HUES64 (cell line): Measurements from ENCODE around the gene BOLA2B.

Experiments
- H3K27ac ChIP-seq: 2 replicates; pipeline ENCODE4 v1.7.0; 2013; ENCODE audit warnings: low read depth, low read length, inconsistent platforms
- H3K27me3 ChIP-seq: 2 replicates; pipeline ENCODE4 v1.6.1; 2013; ENCODE audit warnings: mild to moderate bottlenecking, low read length; ENCODE audit not compliant: insufficient read depth
- H3K36me3 ChIP-seq: 2 replicates; pipeline ENCODE4 v1.6.1; 2013; ENCODE audit warnings: mild to moderate bottlenecking, low read length; ENCODE audit not compliant: insufficient read depth
- H3K4me1 ChIP-seq: 2 replicates; pipeline ENCODE4 v1.6.1; 2013; ENCODE audit warnings: mild to moderate bottlenecking, low read length, moderate library complexity; ENCODE audit not compliant: insufficient read depth
- H3K4me3 ChIP-seq: 2 replicates; pipeline ENCODE4 v1.5.1; 2013; ENCODE audit warnings: mild to moderate bottlenecking, low read length, moderate library complexity
- H3K9ac ChIP-seq: 2 replicates; pipeline ENCODE4 v1.6.1; 2013; ENCODE audit warnings: mild to moderate bottlenecking, low read depth, low read length
- H3K9me3 ChIP-seq: 2 replicates; pipeline ENCODE4 v1.6.1; 2013; ENCODE audit warnings: low read depth, low read length; ENCODE audit not compliant: insufficient read depth
- WGBS: fragments of 150-250, 120-280 bp; methylation state at CpG from one replicate; pipeline ENCODE4 v1.1.7; 2013; ENCODE audit warnings: missing lambda C conversion rate; 5-methylcytosine and 5-hydroxymethylcytosine counted together

BOLA2B gene

GRCh38 chr16:30152517-30152916 is 40.9 kb downstream of the BOLA2B start:
- no peak overlapping the region for H3K9ac ChIP-seq
- H3K36me3 ChIP-seq: no peaks in the 10 kb centered on the region
- no peak overlapping the region for H3K27ac ChIP-seq
- no peaks in the 10 kb centered on the region for H3K27me3 ChIP-seq
- no peaks in the 10 kb centered on the region for H3K4me1 ChIP-seq
- WGBS: 93% methylated on average over 6 of the region's 9 CpGs
- H3K9me3 ChIP-seq: peaks cover 7% of the 10 kb centered on the region
- no peak overlapping the region for H3K4me3 ChIP-seq

GRCh38 chr16:30151091-30151490 is 42.4 kb downstream of the BOLA2B start:
- peaks cover 7% of the 10 kb centered on the region for H3K9me3 ChIP-seq
- no peaks in the 10 kb centered on the region for H3K4me1 ChIP-seq
- no peaks in the 10 kb centered on the region for H3K36me3 ChIP-seq
- H3K27me3 ChIP-seq: no peaks in the 10 kb centered on the region
- 93% methylated on average over 7 of the region's 7 CpGs for WGBS
- H3K4me3 ChIP-seq: no peak overlapping the region
- H3K27ac ChIP-seq: no peak overlapping the region
- no peak overlapping the region for H3K9ac ChIP-seq

GRCh38 chr16:30149250-30149930 is 44.1 kb downstream of the BOLA2B start:
- WGBS: 94% methylated on average over 4 of the region's 5 CpGs
- Histone ChIP-seq H3K27ac (no peak overlapping the region), H3K4me1 (no peaks in the 10 kb centered on the region), H3K4me3 (no peak overlapping the region), H3K9ac (no peak overlapping the region), H3K27me3 (no peaks in the 10 kb centered on the region), H3K36me3 (no peaks in the 10 kb centered on the region), H3K9me3 (peaks cover 7% of the 10 kb centered on the region)

GRCh38 chr16:30147843-30148510 is 45.5 kb downstream of the BOLA2B start:
- Histone ChIP-seq H3K27me3 (no peaks in the 10 kb centered on the region), H3K9ac (no peak overlapping the region), H3K36me3 (no peaks in the 10 kb centered on the region), H3K27ac (no peak overlapping the region), H3K4me1 (no peaks in the 10 kb centered on the region), H3K9me3 (peaks cover 7% of the 10 kb centered on the region), H3K4me3 (no peak overlapping the region)
- WGBS: 91% methylated on average over 3 of the region's 3 CpGs

- H3K4me3 ChIP-seq: no peak overlapping the region
- no peak overlapping the region for H3K27ac ChIP-seq
- H3K27me3 ChIP-seq: no peaks in the 10 kb centered on the region
- H3K9me3 ChIP-seq: peaks cover 7% of the 10 kb centered on the region
- WGBS: 82% methylated on average over 1 of the region's 1 CpG
- no peaks in the 10 kb centered on the region for H3K36me3 ChIP-seq
- H3K4me1 ChIP-seq: no peaks in the 10 kb centered on the region
- H3K9ac ChIP-seq: no peak overlapping the region
Observed at GRCh38 chr16:30145657-30146056, 47.8 kb downstream of the BOLA2B start.

GRCh38 chr16:30144917-30145316 is 48.5 kb downstream of the BOLA2B start:
- WGBS: no CpG with 5 or more reads among the region's 1 CpG
- peaks cover 7% of the 10 kb centered on the region for H3K9me3 ChIP-seq
- no peak overlapping the region for H3K27ac ChIP-seq
- H3K4me1 ChIP-seq: no peaks in the 10 kb centered on the region
- H3K4me3 ChIP-seq: no peak overlapping the region
- H3K27me3 ChIP-seq: no peaks in the 10 kb centered on the region
- H3K36me3 ChIP-seq: no peaks in the 10 kb centered on the region
- H3K9ac ChIP-seq: no peak overlapping the region

GRCh38 chr16:30144017-30144416 is 49.4 kb downstream of the BOLA2B start:
- H3K36me3 ChIP-seq: no peaks in the 10 kb centered on the region

GRCh38 chr16:30143347-30143702 is 50.1 kb downstream of the BOLA2B start:
- Histone ChIP-seq H3K4me3 (no peak overlapping the region), H3K27me3 (no peaks in the 10 kb centered on the region), H3K4me1 (no peaks in the 10 kb centered on the region), H3K27ac (no peak overlapping the region), H3K9ac (no peak overlapping the region), H3K36me3 (no peaks in the 10 kb centered on the region), H3K9me3 (no peaks in the 10 kb centered on the region)
- 90% methylated on average over 1 of the region's 2 CpGs for WGBS

More at GRCh38 chr16:30144017-30144416, 49.4 kb downstream of the BOLA2B start:
- Histone ChIP-seq H3K9ac (no peak overlapping the region), H3K4me1 (no peaks in the 10 kb centered on the region), H3K27ac (no peak overlapping the region), H3K27me3 (no peaks in the 10 kb centered on the region), H3K4me3 (no peak overlapping the region), H3K9me3 (no peaks in the 10 kb centered on the region)
